Endothelial cell of umbilical vein (primary cell): ENCODE results near the gene LTF. TPM values are rescaled to one million over a fixed set of nuclear protein-coding genes. Genes with fewer than 3 reads are reported as not detected.

Experiments
- BruUV-seq: library from RNA; stranded (reverse); fragments of 400-500 nt; replicated peaks from 2 replicates; lab custom pipeline; 2021; lab: Mats Ljungman, UMichigan
- CTCF ChIA-PET: fragments of 300-600, 350-600 bp; sonication (Branson Sonifier 250); formaldehyde crosslinking; loops from one replicate; lab custom pipeline; 2021; ENCODE audit warnings: antibody characterized with exemption, inconsistent platforms; lab: Charles Lee
- POLR2A ChIA-PET: fragments of 300-600, 350-600 bp; sonication (Branson Sonifier 250); formaldehyde crosslinking; loops from one replicate; lab custom pipeline; 2021; ENCODE audit warnings: antibody characterized with exemption, inconsistent platforms; lab: Charles Lee
- DNase-seq: peaks from one replicate; pipeline ENCODE4 v3.0.0-alpha.2; 2011; ENCODE audit warnings: low read depth, low spot score
- FAIRE-seq: peaks from 2 replicates; lab custom pipeline; 2011; peaks lifted over from hg19 to GRCh38; lab: Jason Lieb, UNC
- H2AFZ ChIP-seq: 2 replicates; pipeline ENCODE4 v1.6.0; 2012; ENCODE audit warnings: low read depth, low read length, control low read depth, inconsistent platforms
- H3K27ac ChIP-seq: 2 replicates; pipeline ENCODE4 v1.5.1; 2011; ENCODE audit warnings: low read depth, mild to moderate bottlenecking, control low read depth, low read length, moderate library complexity; ENCODE audit not compliant: insufficient read depth
- H3K27me3 ChIP-seq, 2 experiments: 2 replicates each; pipeline versions ENCODE4 v1.6.0 to v1.6.1; 2011; ENCODE audit warnings: low read length in 2 of 2, mixed read lengths in 1 of 2; ENCODE audit not compliant: control insufficient read depth in 2 of 2, insufficient read depth in 2 of 2
- H3K36me3 ChIP-seq, 2 experiments: 2 replicates in 1 of 2; 3 replicates in 1 of 2; pipeline ENCODE4 v1.5.1; 2011; ENCODE audit warnings: low read length in 2 of 2, mild to moderate bottlenecking in 1 of 2, moderate library complexity in 1 of 2; ENCODE audit not compliant: control insufficient read depth in 2 of 2, insufficient read depth in 2 of 2; ENCODE audit errors: extremely low read depth in 1 of 2
- H3K4me1 ChIP-seq: 3 replicates; pipeline ENCODE4 v1.5.1; 2011; ENCODE audit warnings: mild to moderate bottlenecking, low read length; ENCODE audit not compliant: control insufficient read depth, insufficient read depth; ENCODE audit errors: extremely low read depth
- H3K4me2 ChIP-seq: 2 replicates; pipeline ENCODE4 v1.6.1; 2011; ENCODE audit warnings: low read length, control low read depth, mixed read lengths; ENCODE audit not compliant: insufficient read depth
- H3K4me3 ChIP-seq, 3 experiments: fragments of 200-600 bp in 1 of 3; sonication (generic), shearing (Covaris generic) in 1 of 3; replicated peaks in 1 of 3; 2 replicates each; pipeline ENCODE4 v1.5.1; 2011 to 2016; ENCODE audit warnings: control low read depth in 3 of 3, low read length in 3 of 3, mild to moderate bottlenecking in 2 of 3, inconsistent platforms in 1 of 3, low read depth in 1 of 3, moderate library complexity in 1 of 3; ENCODE audit not compliant: insufficient read depth in 1 of 3
- H3K79me2 ChIP-seq: 2 replicates; pipeline ENCODE4 v1.6.0; 2012; ENCODE audit warnings: low read length, inconsistent platforms; ENCODE audit not compliant: control insufficient read depth, insufficient read depth
- H3K9ac ChIP-seq: replicated peaks from 2 replicates; pipeline ENCODE3; 2011; ENCODE audit warnings: low read length, control low read depth; ENCODE audit not compliant: insufficient read depth; ENCODE audit errors: extremely low read depth
- H3K9me1 ChIP-seq: replicated peaks from 3 replicates; pipeline ENCODE4 v1.6.0; 2011; ENCODE audit warnings: mild to moderate bottlenecking, low read length; ENCODE audit not compliant: control insufficient read depth, insufficient read depth; ENCODE audit errors: extremely low read depth
- H3K9me3 ChIP-seq: replicated peaks from 2 replicates; pipeline ENCODE4 v1.5.1; 2012; ENCODE audit warnings: low read length, inconsistent platforms; ENCODE audit not compliant: control insufficient read depth, insufficient read depth
- H4K20me1 ChIP-seq: replicated peaks from 2 replicates; pipeline ENCODE3; 2011; ENCODE audit warnings: mild to moderate bottlenecking, low read length; ENCODE audit not compliant: control insufficient read depth, insufficient read depth; ENCODE audit errors: extremely low read depth
- EZH2 ChIP-seq: IDR thresholded peaks from 2 replicates; pipeline ENCODE4 v1.6.1; 2012; ENCODE audit warnings: borderline replicate concordance, low read depth, mild to moderate bottlenecking, moderate library complexity, low read length, inconsistent platforms; ENCODE audit not compliant: severe bottlenecking
- FOS ChIP-seq: IDR thresholded peaks from 2 replicates; pipeline ENCODE4 v1.6.1; 2011; ENCODE audit warnings: mild to moderate bottlenecking, low read length, moderate library complexity, borderline replicate concordance; ENCODE audit not compliant: insufficient read depth
- GATA2 ChIP-seq: IDR thresholded peaks from 2 replicates; pipeline ENCODE4 v1.7.0; 2011; ENCODE audit warnings: low read depth, mild to moderate bottlenecking, moderate library complexity, mixed read lengths, low read length; ENCODE audit not compliant: insufficient read length, insufficient read depth
- JUN ChIP-seq: IDR thresholded peaks from 2 replicates; pipeline ENCODE4 v1.6.1; 2011; ENCODE audit warnings: borderline replicate concordance, low read depth; ENCODE audit not compliant: insufficient read length, insufficient read depth
- MYC ChIP-seq: IDR thresholded peaks from one replicate; pipeline ENCODE4 v1.6.1; 2011; ENCODE audit warnings: mild to moderate bottlenecking, low read depth, low read length
- POLR2A ChIP-seq: IDR thresholded peaks from 2 replicates; pipeline ENCODE4 v1.6.1; 2012; ENCODE audit warnings: low read depth, mild to moderate bottlenecking, control low read depth, low read length
- POLR2AphosphoS5 ChIP-seq: IDR thresholded peaks from 2 replicates; pipeline ENCODE4 v1.6.1; 2012; ENCODE audit warnings: low read depth, mild to moderate bottlenecking, control low read depth, low read length, moderate library complexity; ENCODE audit not compliant: insufficient read depth
- dilution Hi-C: fragments of 300-500 bp; cut with MboI; formaldehyde crosslinking; loops from one replicate; pipeline ENCODE4 v1.15.0; 2019; ENCODE audit warnings: low sequenced_read_pairs; ENCODE audit not compliant: extremely low pct_ligation_motif_present
- intact Hi-C: fragments of 100-400 bp; cut with micrococcal nuclease; formaldehyde crosslinking; loops from one replicate; pipeline ENCODE4 v1.10.0; 2022
- polyA plus RNA-seq, 4 experiments: library from polyadenylated mRNA; depleted of rRNA in 3 of 4; stranded (reverse) in 3 of 4; unstranded in 1 of 4; fragments of >200 nt; gene quantifications; 2 replicates each; pipeline versions ENCODE4 v1.2.1 to v1.2.3, GENCODE V29; 2011 to 2012; ENCODE audit warnings: missing spikeins in 1 of 4
- total RNA-seq: library from RNA; stranded (reverse); gene quantifications from 2 replicates; pipeline ENCODE4 v1.2.3, GENCODE V29; 2021
- TF ChIP-seq, protein P1 (sequence below), 2 donors: IDR thresholded peaks; 1 replicate in 1 of 2; 2 replicates in 1 of 2; pipeline ENCODE4 v1.5.1; 2011; ENCODE audit warnings: low read length in 2 of 2, mild to moderate bottlenecking in 2 of 2, moderate library complexity in 2 of 2, control low read depth in 1 of 2, inconsistent platforms in 1 of 2, low read depth in 1 of 2; ENCODE audit not compliant: insufficient read depth in 1 of 2; ENCODE audit errors: extremely low read depth in 1 of 2
- TF ChIP-seq, protein P2 (sequence below): IDR thresholded peaks from 2 replicates; pipeline ENCODE4 v1.6.1; 2011; ENCODE audit not compliant: insufficient read depth, insufficient read length

The LTF gene
- total and polyA plus RNA-seq, 2 donors (not counting 3 experiments of a cell fraction or from before 2014, with no cell fraction given), result not detected

- H3K4me3 ChIP-seq, result no peak overlapping the region
- H3K9me3 ChIP-seq, result no peaks in the 10 kb centered on the region
- H3K9ac ChIP-seq, result no peak overlapping the region
- no peaks in the 10 kb centered on the region for H3K36me3 ChIP-seq
- CTCF ChIA-PET, result interaction anchor here (2.0 to 3.2 kb wide), 2 partner anchors 73 to 145 kb away, joined by 10 to 17 read pairs; no protein-coding TSS in a partner anchor
- H3K9me1 ChIP-seq, result no peaks in the 10 kb centered on the region
- H3K4me1 ChIP-seq, result peaks cover 2% of the 10 kb centered on the region
- H4K20me1 ChIP-seq, result no peaks in the 10 kb centered on the region
- no peaks in the 10 kb centered on the region for H3K79me2 ChIP-seq
- no peak overlapping the region for H3K27ac ChIP-seq
- TF ChIP-seq JUN (no peak), FOS (no peak), MYC (no peak), POLR2A (no peak), GATA2 (no peak), EZH2 (no peak), POLR2AphosphoS5 (no peak)
- TF ChIP-seq, protein P1, sequence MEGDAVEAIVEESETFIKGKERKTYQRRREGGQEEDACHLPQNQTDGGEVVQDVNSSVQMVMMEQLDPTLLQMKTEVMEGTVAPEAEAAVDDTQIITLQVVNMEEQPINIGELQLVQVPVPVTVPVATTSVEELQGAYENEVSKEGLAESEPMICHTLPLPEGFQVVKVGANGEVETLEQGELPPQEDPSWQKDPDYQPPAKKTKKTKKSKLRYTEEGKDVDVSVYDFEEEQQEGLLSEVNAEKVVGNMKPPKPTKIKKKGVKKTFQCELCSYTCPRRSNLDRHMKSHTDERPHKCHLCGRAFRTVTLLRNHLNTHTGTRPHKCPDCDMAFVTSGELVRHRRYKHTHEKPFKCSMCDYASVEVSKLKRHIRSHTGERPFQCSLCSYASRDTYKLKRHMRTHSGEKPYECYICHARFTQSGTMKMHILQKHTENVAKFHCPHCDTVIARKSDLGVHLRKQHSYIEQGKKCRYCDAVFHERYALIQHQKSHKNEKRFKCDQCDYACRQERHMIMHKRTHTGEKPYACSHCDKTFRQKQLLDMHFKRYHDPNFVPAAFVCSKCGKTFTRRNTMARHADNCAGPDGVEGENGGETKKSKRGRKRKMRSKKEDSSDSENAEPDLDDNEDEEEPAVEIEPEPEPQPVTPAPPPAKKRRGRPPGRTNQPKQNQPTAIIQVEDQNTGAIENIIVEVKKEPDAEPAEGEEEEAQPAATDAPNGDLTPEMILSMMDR (IDR thresholded peaks at IDR 0.05; ENCODE audit: extremely low read depth in 1 of 2, insufficient read depth in 1 of 2, low read depth in 1 of 2, low read length in 2 of 2), result no peak
- TF ChIP-seq, protein P2, sequence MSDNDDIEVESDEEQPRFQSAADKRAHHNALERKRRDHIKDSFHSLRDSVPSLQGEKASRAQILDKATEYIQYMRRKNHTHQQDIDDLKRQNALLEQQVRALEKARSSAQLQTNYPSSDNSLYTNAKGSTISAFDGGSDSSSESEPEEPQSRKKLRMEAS, result no peak
- POLR2A ChIA-PET, result no interaction called here
- H3K27me3 ChIP-seq, result peaks cover 0 to 2% of the 10 kb centered on the region in 2 experiments
- intact Hi-C loops, result loop anchor here (10.0 kb wide), 1 partner anchor 410 kb away; no protein-coding TSS in a partner anchor
- DNase-seq (no peak), FAIRE-seq (no peak)
- dilution Hi-C loops, result no loop called here
- no peak overlapping the region for H3K4me2 ChIP-seq
- H2AFZ ChIP-seq, result no peak overlapping the region
- no TSS peak for BruUV-seq
These were observed 19.7 kb upstream of the LTF start for GRCh38 chr3:46484388-46484787.
